Lower leg skin (tissue), 4 donors: ENCODE data around the gene HOXA5. TPM values are rescaled to one million over a fixed set of nuclear protein-coding genes. Genes with fewer than 3 reads are reported as not detected.

Experiments used
- DNase-seq, 2 donors: peaks; one replicate each; pipeline ENCODE4 v3.0.0-alpha.2; 2019; ENCODE audit warnings: low spot score in 2 of 2
- H3K4me3 ChIP-seq: fragments of 200-600 bp; sonication (generic); 2 replicates; pipeline ENCODE4 v1.5.1; 2017; ENCODE audit warnings: mild to moderate bottlenecking, low read depth; ENCODE audit not compliant: poor library complexity, severe bottlenecking
- CTCF ChIP-seq, 3 donors: fragments of 450-650 bp; IDR thresholded peaks; one replicate each; pipeline ENCODE4 v1.5.1; 2016; ENCODE audit warnings: antibody characterized with exemption in 3 of 3, mild to moderate bottlenecking in 3 of 3, moderate library complexity in 2 of 3
- POLR2A ChIP-seq, 2 donors: fragments of 450-650 bp; IDR thresholded peaks; one replicate each; pipeline ENCODE4 v1.6.1; 2016 to 2017; ENCODE audit warnings: antibody characterized with exemption in 2 of 2, mild to moderate bottlenecking in 1 of 2, moderate library complexity in 1 of 2
- WGBS, 2 donors: methylation state at CpG; one replicate each; pipeline ENCODE4 v1.1.5; 2018; 5-methylcytosine and 5-hydroxymethylcytosine counted together
- intact Hi-C: fragments of 100-400 bp; cut with DNase I; formaldehyde crosslinking; loops from one replicate; pipeline ENCODE4 v1.15.0; 2023; ENCODE audit warnings: low total_unique reads
- total RNA-seq, 4 donors: library from RNA; depleted of rRNA; stranded (reverse); fragments of >200 nt; gene quantifications; one replicate each; pipeline ENCODE4 v1.1.0, GENCODE V29; 2016

The HOXA5 gene
- total RNA-seq, 4 donors from 2014 or later, result 5.1 to 15.1 (median 6.1) TPM

- intact Hi-C loops, result no loop called here
- peak; percentile 79 to 94 for DNase-seq
- TF ChIP-seq CTCF (IDR thresholded peaks at IDR 0.05) (no peak), POLR2A (IDR thresholded peaks at IDR 0.05) (no peak)
- WGBS, 2 donors, result 0 to 1% methylated on average over 42 to 68 of the region's 68 CpGs
- peak within 1 kb of the TSS; percentile 83 for H3K4me3 ChIP-seq
These were observed 47.3 kb downstream of the HOXA5 start, which contains the start of gene HOXA1 for GRCh38 chr7:27095897-27096767. HOXA1 (minus strand) TSS chr7:27096000; CDS start chr7:27095912, 88 bp downstream.

- 8 to 12% methylated on average over 31 to 33 of the region's 33 CpGs for WGBS, 2 donors
- no peak for DNase-seq
- intact Hi-C loops, result no loop called here
- TF ChIP-seq POLR2A (IDR thresholded peaks at IDR 0.05) (no peak), CTCF (IDR thresholded peaks at IDR 0.05) (no peak)
- H3K4me3 ChIP-seq, result peak overlapping the region; percentile 83
These were observed 48.2 kb downstream of the HOXA5 start for GRCh38 chr7:27095050-27095896.

- WGBS, 2 donors, result 74 to 76% methylated on average over 29 of the region's 29 CpGs
- no peak overlapping the region for H3K4me3 ChIP-seq
- intact Hi-C loops, result no loop called here
- no peak for DNase-seq
- TF ChIP-seq CTCF (IDR thresholded peaks at IDR 0.05) (no peak), POLR2A (IDR thresholded peaks at IDR 0.05) (no peak)
These were observed 49.0 kb downstream of the HOXA5 start for GRCh38 chr7:27094304-27095049.

- intact Hi-C loops, result no loop called here
- DNase-seq, result no peak
- 72 to 81% methylated on average over 6 of the region's 6 CpGs for WGBS, 2 donors
- no peak for TF ChIP-seq CTCF (IDR thresholded peaks at IDR 0.05)
- TF ChIP-seq POLR2A (IDR thresholded peaks at IDR 0.05), result no peak
- no peak overlapping the region for H3K4me3 ChIP-seq
These were observed 50.1 kb downstream of the HOXA5 start for GRCh38 chr7:27093184-27093895.

GRCh38 chr7:27092819-27093110 lies 50.7 kb downstream of the HOXA5 start:
- WGBS, 2 donors, result 71 to 73% methylated on average over 1 of the region's 1 CpG
- intact Hi-C loops, result no loop called here

More at GRCh38 chr7:27092819-27093110, 50.7 kb downstream of the HOXA5 start:
- no peak for DNase-seq
- TF ChIP-seq POLR2A (IDR thresholded peaks at IDR 0.05) (no peak), CTCF (IDR thresholded peaks at IDR 0.05) (no peak)
- no peak overlapping the region for H3K4me3 ChIP-seq
